Right atrium auricular region (tissue), 2 donors: ENCODE measurements around the gene TMEM187. TPM values are rescaled to one million over a fixed set of nuclear protein-coding genes. Genes with fewer than 3 reads are reported as not detected.

Experiments
- DNase-seq: peaks from one replicate; pipeline ENCODE4 v3.0.0-alpha.2; 2019; ENCODE audit warnings: low spot score
- H3K27ac ChIP-seq, 2 donors: fragments of 200-600 bp; sonication (generic); 1 replicate in 1 of 2; 2 replicates in 1 of 2; pipeline ENCODE4 v1.5.1; 2016 to 2019
- H3K27me3 ChIP-seq, 2 donors: fragments of 200-600 bp; sonication (generic); one replicate each; pipeline versions ENCODE4 v1.5.1 to v1.6.0; 2017 to 2019
- H3K36me3 ChIP-seq: fragments of 200-600 bp; sonication (generic); one replicate; pipeline ENCODE4 v1.5.1; 2016
- H3K4me1 ChIP-seq, 2 donors: fragments of 200-600 bp; sonication (generic); one replicate each; pipeline versions ENCODE4 v1.5.1 to v1.6.0; 2017 to 2019
- H3K4me3 ChIP-seq, 2 donors: fragments of 200-600 bp; sonication (generic); 1 replicate in 1 of 2; 2 replicates in 1 of 2; pipeline ENCODE4 v1.5.1; 2017 to 2019; ENCODE audit warnings: mild to moderate bottlenecking in 1 of 2, moderate library complexity in 1 of 2
- H3K9me3 ChIP-seq, 2 donors: fragments of 200-600 bp; sonication (generic); one replicate each; pipeline ENCODE4 v1.5.1; 2019
- total RNA-seq, 2 donors: library from RNA; depleted of rRNA; stranded (reverse); fragments of >200 nt; gene quantifications; one replicate each; pipeline ENCODE4 v1.1.0, GENCODE V29; 2016
- TF ChIP-seq, protein P1 (sequence below), 2 donors: fragments of 200-600 bp; sonication (generic); IDR thresholded peaks; one replicate each; pipeline ENCODE4 v1.5.1; 2019; ENCODE audit warnings: antibody characterized with exemption in 2 of 2

TMEM187 gene
- total RNA-seq, 2 donors from 2014 or later = 4.7 to 6.4 TPM

GRCh38 chrX:153960077-153960476 lies 12.5 kb upstream of the TMEM187 start:
- H3K4me3 ChIP-seq = no peak overlapping the region
- H3K36me3 ChIP-seq = peaks cover 87% of the 10 kb centered on the region
- no peak for DNase-seq
- no peaks in the 10 kb centered on the region for H3K9me3 ChIP-seq
- peaks cover 0 to 7% of the 10 kb centered on the region in 2 donors for H3K4me1 ChIP-seq
- no peak overlapping the region for H3K27ac ChIP-seq
- TF ChIP-seq, protein P1, sequence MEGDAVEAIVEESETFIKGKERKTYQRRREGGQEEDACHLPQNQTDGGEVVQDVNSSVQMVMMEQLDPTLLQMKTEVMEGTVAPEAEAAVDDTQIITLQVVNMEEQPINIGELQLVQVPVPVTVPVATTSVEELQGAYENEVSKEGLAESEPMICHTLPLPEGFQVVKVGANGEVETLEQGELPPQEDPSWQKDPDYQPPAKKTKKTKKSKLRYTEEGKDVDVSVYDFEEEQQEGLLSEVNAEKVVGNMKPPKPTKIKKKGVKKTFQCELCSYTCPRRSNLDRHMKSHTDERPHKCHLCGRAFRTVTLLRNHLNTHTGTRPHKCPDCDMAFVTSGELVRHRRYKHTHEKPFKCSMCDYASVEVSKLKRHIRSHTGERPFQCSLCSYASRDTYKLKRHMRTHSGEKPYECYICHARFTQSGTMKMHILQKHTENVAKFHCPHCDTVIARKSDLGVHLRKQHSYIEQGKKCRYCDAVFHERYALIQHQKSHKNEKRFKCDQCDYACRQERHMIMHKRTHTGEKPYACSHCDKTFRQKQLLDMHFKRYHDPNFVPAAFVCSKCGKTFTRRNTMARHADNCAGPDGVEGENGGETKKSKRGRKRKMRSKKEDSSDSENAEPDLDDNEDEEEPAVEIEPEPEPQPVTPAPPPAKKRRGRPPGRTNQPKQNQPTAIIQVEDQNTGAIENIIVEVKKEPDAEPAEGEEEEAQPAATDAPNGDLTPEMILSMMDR (IDR thresholded peaks at IDR 0.05) = no peak
- H3K27me3 ChIP-seq = no peaks in the 10 kb centered on the region

DNA sequence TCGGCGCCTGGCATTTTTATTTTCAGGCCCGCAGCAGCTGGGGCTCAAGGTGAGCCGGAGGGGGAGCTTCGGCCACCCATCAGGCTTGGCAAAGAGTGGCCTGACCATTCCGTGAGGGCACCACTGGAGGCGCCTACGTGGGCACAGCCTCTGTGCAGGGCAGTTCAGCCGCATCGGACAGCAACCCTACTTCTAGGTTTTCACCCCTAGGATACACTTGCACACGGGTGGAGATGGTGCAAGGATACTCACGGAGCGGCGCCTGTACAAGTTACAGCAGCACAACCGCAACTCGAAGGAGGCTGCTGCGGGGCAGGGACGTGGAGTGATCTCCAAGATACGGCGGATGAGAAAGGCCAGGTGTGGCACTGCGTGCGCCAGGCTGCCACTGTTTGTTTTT lies 11.8 kb upstream of the TMEM187 start:
- H3K27me3 ChIP-seq = no peaks in the 10 kb centered on the region
- peaks cover 0 to 11% of the 10 kb centered on the region in 2 donors for H3K4me1 ChIP-seq
- peaks cover 84% of the 10 kb centered on the region for H3K36me3 ChIP-seq
- no peak for DNase-seq
- H3K9me3 ChIP-seq = no peaks in the 10 kb centered on the region
- TF ChIP-seq, protein P1 (IDR thresholded peaks at IDR 0.05) = no peak
- H3K27ac ChIP-seq = no peak overlapping the region
- H3K4me3 ChIP-seq = no peak overlapping the region

- no peaks in the 10 kb centered on the region for H3K9me3 ChIP-seq
- DNase-seq = no peak
- H3K27ac ChIP-seq = no peak overlapping the region
- H3K4me3 ChIP-seq = no peak overlapping the region
- peaks cover 0 to 16% of the 10 kb centered on the region in 2 donors for H3K4me1 ChIP-seq
- TF ChIP-seq, protein P1 (IDR thresholded peaks at IDR 0.05) = no peak
- peaks cover 79% of the 10 kb centered on the region for H3K36me3 ChIP-seq
- no peaks in the 10 kb centered on the region for H3K27me3 ChIP-seq
Measured at GRCh38 chrX:153961292-153961691, 11.3 kb upstream of the TMEM187 start.

DNA sequence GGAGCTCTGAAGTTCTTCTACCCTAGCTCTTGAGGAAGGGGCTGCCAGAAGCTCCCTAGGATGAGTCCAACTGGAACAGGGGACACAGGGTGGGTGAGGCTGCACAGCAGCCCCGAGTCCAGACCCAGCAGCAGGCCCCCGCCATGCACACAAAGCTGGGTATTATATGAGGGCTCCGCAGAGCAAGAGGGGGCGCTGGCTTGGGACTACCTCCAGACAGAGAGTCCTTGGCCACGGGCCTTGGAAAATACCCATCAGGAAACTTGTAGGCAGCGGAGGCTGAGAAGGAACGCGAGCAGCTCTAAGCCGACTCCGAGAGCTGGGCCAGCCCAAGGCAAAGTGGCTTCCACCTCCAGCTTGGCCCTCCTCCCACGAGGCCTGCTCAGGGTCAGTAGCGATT lies 9.0 kb upstream of the TMEM187 start:
- peaks cover 57% of the 10 kb centered on the region for H3K36me3 ChIP-seq
- no peak for DNase-seq
- H3K27me3 ChIP-seq = no peaks in the 10 kb centered on the region
- H3K4me3 ChIP-seq = no peak overlapping the region
- H3K9me3 ChIP-seq = no peaks in the 10 kb centered on the region
- peaks cover 0 to 39% of the 10 kb centered on the region in 2 donors for H3K4me1 ChIP-seq
- TF ChIP-seq, protein P1 (IDR thresholded peaks at IDR 0.05) = no peak
- H3K27ac ChIP-seq = no peak overlapping the region

GRCh38 chrX:153964105-153964504 lies 8.4 kb upstream of the TMEM187 start:
- no peak for DNase-seq
- Histone ChIP-seq H3K36me3 (peaks cover 51% of the 10 kb centered on the region), H3K4me1 (peaks cover 0 to 44% of the 10 kb centered on the region in 2 donors), H3K27me3 (no peaks in the 10 kb centered on the region), H3K27ac (no peak overlapping the region), H3K9me3 (no peaks in the 10 kb centered on the region), H3K4me3 (no peak overlapping the region)
- TF ChIP-seq, protein P1 (IDR thresholded peaks at IDR 0.05) = no peak

- H3K4me1 ChIP-seq = peaks cover 0 to 55% of the 10 kb centered on the region in 2 donors
- H3K27me3 ChIP-seq = no peaks in the 10 kb centered on the region
- TF ChIP-seq, protein P1 (IDR thresholded peaks at IDR 0.05) = no peak
- no peaks in the 10 kb centered on the region for H3K9me3 ChIP-seq
- DNase-seq = no peak
- H3K27ac ChIP-seq = no peak overlapping the region
- peaks cover 38% of the 10 kb centered on the region for H3K36me3 ChIP-seq
- no peak overlapping the region for H3K4me3 ChIP-seq
Measured at GRCh38 chrX:153965406-153965805, 7.1 kb upstream of the TMEM187 start.
